Effector CD4-positive, alpha-beta T cell (primary cell): ENCODE results near the gene ATG4D.
A peak's percentile ranks its signal among the peaks of the same experiment; 100 is the strongest.

Source experiments
- DNase-seq: peaks from one replicate; pipeline ENCODE4 v3.0.0-alpha.2; 2020

The ATG4D gene

GRCh38 chr19:10582091-10582490 is 38.4 kb downstream of the ATG4D start:
- DNase-seq: no peak

- DNase-seq: no peak
Measured at GRCh38 chr19:10583036-10583776, 39.5 kb downstream of the ATG4D start.

GRCh38 chr19:10586396-10586795 is 42.7 kb downstream of the ATG4D start:
- no peak for DNase-seq

GRCh38 chr19:10587022-10587838 is 43.5 kb downstream of the ATG4D start, which contains the start of gene AP1M2:
TSS of gene AP1M2 (minus strand) at chr19:10587312. CDS start at chr19:10587231, 81 bp downstream.
- no peak for DNase-seq

GRCh38 chr19:10587839-10588150 is 44.1 kb downstream of the ATG4D start:
- DNase-seq: no peak

- no peak for DNase-seq
Measured at GRCh38 chr19:10593148-10593547, 49.4 kb downstream of the ATG4D start.

- no peak for DNase-seq
Measured at GRCh38 chr19:10593820-10594637, 50.3 kb downstream of the ATG4D start.

- DNase-seq: no peak
Measured at GRCh38 chr19:10600149-10600548, 56.4 kb downstream of the ATG4D start.

GRCh38 chr19:10601999-10602329 is 58.3 kb downstream of the ATG4D start:
- no peak for DNase-seq

GRCh38 chr19:10602330-10603083 is 58.8 kb downstream of the ATG4D start:
- peak; percentile 82 for DNase-seq
